Activated CD8-positive, alpha-beta memory T cell treated with anti-CD3 and anti-CD28 coated beads, Interleukin-2, amount 50 U/mL, for 4 hours (primary cell): Measurements from ENCODE around the gene TWSG1.
A peak's percentile ranks its signal among the peaks of the same experiment; 100 is the strongest.

Source experiments
- DNase-seq: peaks from one replicate; pipeline ENCODE4 v3.0.0-alpha.2; 2020

The TWSG1 gene

GRCh38 chr18:9334329-9334972, at the start of gene TWSG1:
Gene TWSG1 (plus strand): TSS chr18:9334773. CDS start chr18:9337230, 2,457 bp downstream.
- peak; percentile 96 for DNase-seq

- DNase-seq = no peak
Measured at GRCh38 chr18:9285604-9286003, 49.0 kb upstream of the TWSG1 start.

- DNase-seq = no peak
Measured at GRCh38 chr18:9287036-9287435, 47.5 kb upstream of the TWSG1 start.

GRCh38 chr18:9289698-9290097, 44.9 kb upstream of the TWSG1 start:
- DNase-seq = no peak

GRCh38 chr18:9290156-9290555, 44.4 kb upstream of the TWSG1 start:
- DNase-seq = no peak

GRCh38 chr18:9292047-9292446, 42.5 kb upstream of the TWSG1 start:
- no peak for DNase-seq

GRCh38 chr18:9293948-9294347, 40.6 kb upstream of the TWSG1 start:
- DNase-seq = no peak

- no peak for DNase-seq
Measured at GRCh38 chr18:9296233-9297006, 38.2 kb upstream of the TWSG1 start.

- DNase-seq = no peak
Measured at GRCh38 chr18:9297007-9297393, 37.6 kb upstream of the TWSG1 start.

- no peak for DNase-seq
Measured at GRCh38 chr18:9304388-9305070, 30.0 kb upstream of the TWSG1 start.

GRCh38 chr18:9319333-9319732, 15.2 kb upstream of the TWSG1 start:
- no peak for DNase-seq

GRCh38 chr18:9321017-9321452, 13.5 kb upstream of the TWSG1 start:
- DNase-seq = no peak

- no peak for DNase-seq
Measured at GRCh38 chr18:9321736-9322135, 12.8 kb upstream of the TWSG1 start.

GRCh38 chr18:9322744-9323143, 11.8 kb upstream of the TWSG1 start:
- no peak for DNase-seq

GRCh38 chr18:9323750-9324445, 10.7 kb upstream of the TWSG1 start:
- no peak for DNase-seq

- DNase-seq = no peak
Measured at GRCh38 chr18:9325716-9326115, 8.9 kb upstream of the TWSG1 start.

- no peak for DNase-seq
Measured at GRCh38 chr18:9328776-9329175, 5.8 kb upstream of the TWSG1 start.

GRCh38 chr18:9329471-9329870, 5.1 kb upstream of the TWSG1 start:
- DNase-seq = no peak

GRCh38 chr18:9330419-9330818, 4.2 kb upstream of the TWSG1 start:
- no peak for DNase-seq

- DNase-seq = peak; percentile 29
Measured at GRCh38 chr18:9333441-9334328, 888 bp upstream of the TWSG1 start.

GRCh38 chr18:9334973-9335696, 562 bp downstream of the TWSG1 start:
- DNase-seq = peak; percentile 34

GRCh38 chr18:9335697-9336045, 1.1 kb downstream of the TWSG1 start:
- DNase-seq = no peak
